ENCODE measurements around the gene WDR3.

WDR3 gene

DNA sequence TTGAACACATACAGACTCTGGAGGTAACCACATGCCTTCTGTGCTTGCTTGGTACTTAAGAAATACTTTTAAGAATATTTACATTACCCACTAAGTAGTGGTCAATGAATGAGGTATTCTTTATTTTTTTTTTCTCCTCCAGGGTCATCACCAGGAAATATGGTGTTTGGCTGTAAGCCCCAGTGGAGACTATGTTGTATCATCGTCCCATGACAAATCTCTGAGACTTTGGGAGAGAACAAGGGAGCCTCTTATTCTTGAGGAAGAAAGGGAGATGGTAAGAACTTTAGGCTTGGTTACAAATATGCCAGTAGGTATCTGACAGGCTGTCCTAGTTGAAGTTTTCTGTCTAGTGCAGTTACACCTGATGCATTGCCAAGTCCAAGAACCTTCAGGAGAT is 22.8 kb downstream of the WDR3 start:
- DNase-seq (ENCODE audit: low read depth): no peak

DNA sequence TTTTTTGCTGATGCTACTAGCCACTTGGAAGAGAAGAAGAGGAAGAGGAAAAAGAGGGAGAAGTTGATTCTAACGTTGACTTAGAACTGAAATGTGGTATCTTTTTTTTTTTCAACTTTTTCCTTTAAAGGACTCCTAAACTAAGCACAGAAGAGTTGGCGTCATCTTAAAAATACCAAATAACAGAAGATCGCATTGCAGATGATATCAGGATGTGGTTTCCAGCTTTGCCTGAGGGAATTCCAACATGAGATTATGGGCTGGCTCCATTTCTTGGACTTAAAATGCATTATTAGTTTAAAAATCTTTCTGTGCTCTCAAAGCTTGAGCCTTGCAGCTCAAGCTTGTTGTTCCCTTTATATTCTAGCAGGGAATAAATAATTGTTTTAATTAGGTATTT is 29.8 kb downstream of the WDR3 start:
- DNase-seq (ENCODE audit: low read depth): peak; percentile 22

- DNase-seq (ENCODE audit: low read depth): no peak
Measured at GRCh38 chr1:117964290-117965038, 34.9 kb downstream of the WDR3 start.

DNA sequence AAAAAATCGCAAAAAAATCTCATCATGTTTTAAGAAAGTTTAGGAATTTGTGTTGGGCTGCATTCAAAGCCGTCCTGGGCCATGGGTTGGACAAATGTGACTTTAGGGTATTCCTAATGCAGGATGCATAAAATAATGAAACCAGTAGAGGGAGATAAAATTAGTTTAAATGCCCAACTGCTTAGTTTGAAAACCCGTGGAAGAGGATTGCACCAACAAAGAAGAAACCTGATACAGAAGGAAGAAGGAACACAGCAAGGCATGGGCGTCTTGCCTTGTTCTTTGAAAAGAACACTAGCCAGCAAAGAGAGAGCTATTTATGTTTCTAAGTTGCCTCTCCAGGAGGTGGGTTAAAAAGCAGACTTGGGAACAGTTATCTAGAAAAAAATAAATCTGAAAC is 37.9 kb downstream of the WDR3 start:
- peak; percentile 19 for DNase-seq (ENCODE audit: low read depth)

- DNase-seq (ENCODE audit: low read depth): no peak
Measured at GRCh38 chr1:117967881-117968280, 38.3 kb downstream of the WDR3 start.

- no peak for DNase-seq (ENCODE audit: low read depth)
Measured at GRCh38 chr1:117970252-117970651, 40.7 kb downstream of the WDR3 start.

DNA sequence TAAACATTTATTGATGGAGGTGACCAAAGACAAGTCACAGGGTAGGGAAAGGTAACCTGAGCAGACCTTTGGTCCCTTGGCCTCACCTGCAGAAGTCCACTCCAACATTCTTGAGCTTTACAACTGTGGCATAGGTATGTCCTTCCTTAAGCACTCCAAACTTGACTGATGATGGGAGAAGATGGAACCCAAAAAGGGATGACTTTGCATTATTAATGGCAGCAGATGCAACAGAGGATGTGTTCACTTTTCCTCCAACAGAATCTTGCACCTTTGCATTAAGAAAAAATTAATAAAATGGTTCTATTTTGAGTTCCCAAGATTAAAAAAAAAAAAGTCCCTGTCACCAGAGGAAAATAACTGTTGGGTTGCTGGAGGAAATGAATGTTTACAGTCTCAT is 42.2 kb downstream of the WDR3 start:
- no peak for DNase-seq (ENCODE audit: low read depth)

DNA sequence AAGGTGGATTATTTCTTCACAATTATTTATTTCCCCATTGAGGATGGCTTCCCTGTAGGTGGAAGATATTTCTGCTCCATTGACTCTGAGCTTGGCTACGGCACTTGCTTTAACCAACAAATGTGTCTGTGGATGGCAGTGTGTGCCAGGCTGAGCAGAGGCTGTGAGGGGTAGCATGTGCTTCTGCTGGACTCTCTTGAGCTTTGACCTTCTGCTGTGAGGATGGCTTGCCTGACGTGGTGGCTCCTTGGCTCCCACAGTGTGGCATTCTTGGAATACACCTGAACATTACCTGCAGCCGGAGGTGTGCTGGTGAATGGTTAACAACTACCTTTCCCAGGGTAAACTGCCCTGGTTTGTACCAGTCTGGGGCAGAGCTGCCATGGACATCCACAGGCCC is 46.8 kb downstream of the WDR3 start:
- no peak for DNase-seq (ENCODE audit: low read depth)

GRCh38 chr1:117981455-117982192 is 52.1 kb downstream of the WDR3 start:
- DNase-seq (ENCODE audit: low read depth): no peak

GRCh38 chr1:117985239-117985638 is 55.7 kb downstream of the WDR3 start:
- no peak for DNase-seq (ENCODE audit: low read depth)

DNA sequence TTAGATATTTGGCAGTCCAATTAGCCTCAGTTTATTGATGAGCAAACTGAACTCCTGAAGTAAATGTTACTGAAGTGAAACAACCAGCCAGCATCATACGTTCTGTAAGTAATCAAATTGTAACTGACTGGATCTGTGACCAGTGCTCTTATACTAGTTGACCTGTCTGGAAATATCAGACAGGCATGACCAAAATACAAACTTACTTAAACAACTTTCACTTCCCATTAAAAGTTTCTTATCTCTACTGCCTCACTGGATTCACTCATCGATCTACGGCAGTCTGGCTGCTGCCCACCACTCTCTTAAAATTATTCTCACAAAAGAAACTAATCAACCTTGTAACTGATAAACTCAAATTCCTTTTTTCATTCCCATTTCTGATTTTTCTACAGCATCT is 56.4 kb downstream of the WDR3 start:
- no peak for DNase-seq (ENCODE audit: low read depth)

DNA sequence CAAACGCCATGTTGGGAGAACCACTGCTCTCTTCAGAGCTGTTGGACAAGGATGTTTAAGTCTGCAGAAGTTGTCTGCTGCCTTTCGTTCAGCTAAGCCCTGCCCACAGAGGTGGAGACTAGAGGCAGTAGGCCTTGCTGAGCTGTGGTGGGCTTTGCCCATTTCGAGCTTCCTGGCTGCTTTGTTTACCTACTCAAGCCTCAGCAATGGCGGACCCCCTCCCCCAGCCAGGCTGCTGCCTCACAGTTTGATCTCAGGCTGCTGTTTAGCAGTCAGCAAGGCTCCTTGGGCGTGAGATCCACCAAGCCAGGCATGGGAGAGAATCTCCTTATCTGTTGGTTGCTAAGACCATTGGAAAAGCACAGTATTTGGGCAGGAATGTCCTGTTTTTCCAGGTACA is 74.8 kb downstream of the WDR3 start:
- DNase-seq (ENCODE audit: low read depth): no peak

DNA sequence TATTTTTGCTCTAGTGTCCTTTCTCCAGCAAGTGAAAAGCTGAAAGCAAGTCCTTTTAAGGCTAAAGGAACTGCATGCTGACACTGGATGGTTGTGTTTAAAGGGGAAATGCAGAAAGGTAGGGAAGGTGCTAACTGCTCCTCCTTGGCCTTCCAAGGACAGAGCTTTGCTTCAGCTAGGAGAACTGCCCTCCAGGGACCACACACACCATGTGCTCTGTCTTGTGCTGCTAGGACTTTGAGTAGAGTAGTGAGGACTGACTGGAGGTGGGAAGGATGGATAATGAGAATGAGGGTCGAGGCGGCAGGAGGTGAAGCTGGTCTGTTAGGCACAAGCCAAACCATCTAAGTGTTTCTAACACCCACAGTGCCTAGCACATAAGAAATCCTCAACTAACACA is 77.9 kb downstream of the WDR3 start:
- DNase-seq (ENCODE audit: low read depth): no peak

GRCh38 chr1:118008011-118008410 is 78.5 kb downstream of the WDR3 start:
- no peak for DNase-seq (ENCODE audit: low read depth)

- DNase-seq (ENCODE audit: low read depth): no peak
Measured at GRCh38 chr1:118012515-118013124, 83.1 kb downstream of the WDR3 start.

- DNase-seq (ENCODE audit: low read depth): no peak
Measured at GRCh38 chr1:118013336-118013735, 83.8 kb downstream of the WDR3 start.

DNA sequence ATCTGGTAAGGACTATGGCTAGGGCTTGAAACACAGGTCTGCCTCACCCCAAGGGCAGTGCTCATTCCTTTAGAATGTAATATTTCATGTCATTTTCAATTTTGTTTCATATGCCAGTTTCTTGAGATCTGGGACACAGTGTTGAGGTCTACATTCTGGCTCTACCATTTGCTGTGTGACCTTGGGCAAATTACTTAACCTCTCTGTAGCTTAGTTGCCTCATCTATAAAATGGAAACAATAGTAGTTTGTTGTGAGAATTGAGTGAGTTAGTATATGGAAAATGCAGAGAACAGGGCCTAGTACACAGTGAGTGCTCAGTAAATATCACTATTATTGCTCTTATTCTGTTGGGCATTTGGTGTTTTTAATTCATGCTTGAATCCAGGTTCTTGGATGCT is 84.4 kb downstream of the WDR3 start:
- DNase-seq (ENCODE audit: low read depth): no peak
